Endothelial cell of umbilical vein (primary cell): ENCODE measurements around the gene SMAD3. TPM values are rescaled to one million over a fixed set of nuclear protein-coding genes. Genes with fewer than 3 reads are reported as not detected.

Source experiments
- BruUV-seq: library from RNA; stranded (reverse); fragments of 400-500 nt; replicated peaks from 2 replicates; lab custom pipeline; 2021; lab: Mats Ljungman, UMichigan
- CTCF ChIA-PET: fragments of 300-600, 350-600 bp; sonication (Branson Sonifier 250); formaldehyde crosslinking; loops from one replicate; lab custom pipeline; 2021; ENCODE audit warnings: antibody characterized with exemption, inconsistent platforms; lab: Charles Lee
- POLR2A ChIA-PET: fragments of 300-600, 350-600 bp; sonication (Branson Sonifier 250); formaldehyde crosslinking; loops from one replicate; lab custom pipeline; 2021; ENCODE audit warnings: antibody characterized with exemption, inconsistent platforms; lab: Charles Lee
- DNase-seq: peaks from one replicate; pipeline ENCODE4 v3.0.0-alpha.2; 2011; ENCODE audit warnings: low read depth, low spot score
- FAIRE-seq: peaks from 2 replicates; lab custom pipeline; 2011; peaks lifted over from hg19 to GRCh38; lab: Jason Lieb, UNC
- H2AFZ ChIP-seq: 2 replicates; pipeline ENCODE4 v1.6.0; 2012; ENCODE audit warnings: low read depth, low read length, control low read depth, inconsistent platforms
- H3K27ac ChIP-seq: 2 replicates; pipeline ENCODE4 v1.5.1; 2011; ENCODE audit warnings: low read depth, mild to moderate bottlenecking, control low read depth, low read length, moderate library complexity; ENCODE audit not compliant: insufficient read depth
- H3K27me3 ChIP-seq, 2 experiments: 2 replicates each; pipeline versions ENCODE4 v1.6.0 to v1.6.1; 2011; ENCODE audit warnings: low read length in 2 of 2, mixed read lengths in 1 of 2; ENCODE audit not compliant: control insufficient read depth in 2 of 2, insufficient read depth in 2 of 2
- H3K36me3 ChIP-seq, 2 experiments: 2 replicates in 1 of 2; 3 replicates in 1 of 2; pipeline ENCODE4 v1.5.1; 2011; ENCODE audit warnings: low read length in 2 of 2, mild to moderate bottlenecking in 1 of 2, moderate library complexity in 1 of 2; ENCODE audit not compliant: control insufficient read depth in 2 of 2, insufficient read depth in 2 of 2; ENCODE audit errors: extremely low read depth in 1 of 2
- H3K4me1 ChIP-seq: 3 replicates; pipeline ENCODE4 v1.5.1; 2011; ENCODE audit warnings: mild to moderate bottlenecking, low read length; ENCODE audit not compliant: control insufficient read depth, insufficient read depth; ENCODE audit errors: extremely low read depth
- H3K4me2 ChIP-seq: 2 replicates; pipeline ENCODE4 v1.6.1; 2011; ENCODE audit warnings: low read length, control low read depth, mixed read lengths; ENCODE audit not compliant: insufficient read depth
- H3K4me3 ChIP-seq, 3 experiments: fragments of 200-600 bp in 1 of 3; sonication (generic), shearing (Covaris generic) in 1 of 3; replicated peaks in 1 of 3; 2 replicates each; pipeline ENCODE4 v1.5.1; 2011 to 2016; ENCODE audit warnings: control low read depth in 3 of 3, low read length in 3 of 3, mild to moderate bottlenecking in 2 of 3, inconsistent platforms in 1 of 3, low read depth in 1 of 3, moderate library complexity in 1 of 3; ENCODE audit not compliant: insufficient read depth in 1 of 3
- H3K79me2 ChIP-seq: 2 replicates; pipeline ENCODE4 v1.6.0; 2012; ENCODE audit warnings: low read length, inconsistent platforms; ENCODE audit not compliant: control insufficient read depth, insufficient read depth
- H3K9ac ChIP-seq: replicated peaks from 2 replicates; pipeline ENCODE3; 2011; ENCODE audit warnings: low read length, control low read depth; ENCODE audit not compliant: insufficient read depth; ENCODE audit errors: extremely low read depth
- H3K9me1 ChIP-seq: replicated peaks from 3 replicates; pipeline ENCODE4 v1.6.0; 2011; ENCODE audit warnings: mild to moderate bottlenecking, low read length; ENCODE audit not compliant: control insufficient read depth, insufficient read depth; ENCODE audit errors: extremely low read depth
- H3K9me3 ChIP-seq: replicated peaks from 2 replicates; pipeline ENCODE4 v1.5.1; 2012; ENCODE audit warnings: low read length, inconsistent platforms; ENCODE audit not compliant: control insufficient read depth, insufficient read depth
- H4K20me1 ChIP-seq: replicated peaks from 2 replicates; pipeline ENCODE3; 2011; ENCODE audit warnings: mild to moderate bottlenecking, low read length; ENCODE audit not compliant: control insufficient read depth, insufficient read depth; ENCODE audit errors: extremely low read depth
- CTCF ChIP-seq, 2 donors: IDR thresholded peaks; 1 replicate in 1 of 2; 2 replicates in 1 of 2; pipeline ENCODE4 v1.5.1; 2011; ENCODE audit warnings: low read length in 2 of 2, mild to moderate bottlenecking in 2 of 2, moderate library complexity in 2 of 2, control low read depth in 1 of 2, inconsistent platforms in 1 of 2, low read depth in 1 of 2; ENCODE audit not compliant: insufficient read depth in 1 of 2; ENCODE audit errors: extremely low read depth in 1 of 2
- EZH2 ChIP-seq: IDR thresholded peaks from 2 replicates; pipeline ENCODE4 v1.6.1; 2012; ENCODE audit warnings: borderline replicate concordance, low read depth, mild to moderate bottlenecking, moderate library complexity, low read length, inconsistent platforms; ENCODE audit not compliant: severe bottlenecking
- FOS ChIP-seq: IDR thresholded peaks from 2 replicates; pipeline ENCODE4 v1.6.1; 2011; ENCODE audit warnings: mild to moderate bottlenecking, low read length, moderate library complexity, borderline replicate concordance; ENCODE audit not compliant: insufficient read depth
- GATA2 ChIP-seq: IDR thresholded peaks from 2 replicates; pipeline ENCODE4 v1.7.0; 2011; ENCODE audit warnings: low read depth, mild to moderate bottlenecking, moderate library complexity, mixed read lengths, low read length; ENCODE audit not compliant: insufficient read length, insufficient read depth
- JUN ChIP-seq: IDR thresholded peaks from 2 replicates; pipeline ENCODE4 v1.6.1; 2011; ENCODE audit warnings: borderline replicate concordance, low read depth; ENCODE audit not compliant: insufficient read length, insufficient read depth
- MAX ChIP-seq: IDR thresholded peaks from 2 replicates; pipeline ENCODE4 v1.6.1; 2011; ENCODE audit not compliant: insufficient read depth, insufficient read length
- MYC ChIP-seq: IDR thresholded peaks from one replicate; pipeline ENCODE4 v1.6.1; 2011; ENCODE audit warnings: mild to moderate bottlenecking, low read depth, low read length
- POLR2A ChIP-seq: IDR thresholded peaks from 2 replicates; pipeline ENCODE4 v1.6.1; 2012; ENCODE audit warnings: low read depth, mild to moderate bottlenecking, control low read depth, low read length
- POLR2AphosphoS5 ChIP-seq: IDR thresholded peaks from 2 replicates; pipeline ENCODE4 v1.6.1; 2012; ENCODE audit warnings: low read depth, mild to moderate bottlenecking, control low read depth, low read length, moderate library complexity; ENCODE audit not compliant: insufficient read depth
- dilution Hi-C: fragments of 300-500 bp; cut with MboI; formaldehyde crosslinking; loops from one replicate; pipeline ENCODE4 v1.15.0; 2019; ENCODE audit warnings: low sequenced_read_pairs; ENCODE audit not compliant: extremely low pct_ligation_motif_present
- intact Hi-C: fragments of 100-400 bp; cut with micrococcal nuclease; formaldehyde crosslinking; loops from one replicate; pipeline ENCODE4 v1.10.0; 2022
- polyA plus RNA-seq, 4 experiments: library from polyadenylated mRNA; depleted of rRNA in 3 of 4; stranded (reverse) in 3 of 4; unstranded in 1 of 4; fragments of >200 nt; gene quantifications; 2 replicates each; pipeline versions ENCODE4 v1.2.1 to v1.2.3, GENCODE V29; 2011 to 2012; ENCODE audit warnings: missing spikeins in 1 of 4
- total RNA-seq: library from RNA; stranded (reverse); gene quantifications from 2 replicates; pipeline ENCODE4 v1.2.3, GENCODE V29; 2021

The SMAD3 gene
- total and polyA plus RNA-seq, 2 donors (not counting 3 experiments of a cell fraction or from before 2014, with no cell fraction given) = 56.4 to 88.2 TPM

DNA sequence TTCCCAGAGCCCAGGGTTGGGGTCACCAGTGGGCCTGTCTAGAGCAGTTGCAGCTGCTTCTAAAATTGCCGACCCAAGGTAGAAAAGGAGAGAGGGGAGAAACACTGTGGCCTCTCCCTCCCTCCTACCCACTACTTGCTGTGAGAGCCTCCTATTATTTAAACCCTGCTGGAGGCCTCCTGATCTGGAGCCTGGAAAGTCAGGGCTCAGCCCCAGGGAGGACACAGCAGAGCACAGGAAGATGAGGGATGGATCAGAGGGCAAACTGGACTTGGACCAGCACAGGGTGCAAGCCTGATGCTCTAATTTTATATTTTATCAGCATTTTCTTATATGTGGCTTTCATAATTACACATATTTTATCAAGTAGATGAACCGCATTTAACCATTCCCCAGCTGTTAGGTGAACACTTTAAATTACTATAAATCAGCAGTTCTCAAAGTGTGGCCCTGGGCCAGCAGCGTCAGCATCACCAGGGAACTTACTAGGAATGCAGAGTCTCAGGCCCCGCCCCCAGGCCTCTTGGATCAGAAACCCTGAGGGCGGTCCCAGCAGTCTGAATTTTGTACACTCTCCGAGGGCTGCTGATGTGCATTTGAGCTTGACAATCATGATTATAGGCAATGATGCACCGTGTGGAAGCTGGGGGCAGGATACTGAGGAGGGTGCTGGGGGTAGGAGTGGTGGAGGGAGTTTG lies 26.7 kb downstream of the SMAD3 start:
- FAIRE-seq (peak; percentile 43), DNase-seq (no peak)
- intact Hi-C loops (loop anchor here (1.0 kb wide), 5 partner anchors 13 to 58 kb away; partner anchors contain the start of gene SMAD3), dilution Hi-C loops (no loop called here)
- no peak for TF ChIP-seq EZH2
- no peak for TF ChIP-seq MYC
- TF ChIP-seq MAX = no peak
- TF ChIP-seq GATA2 = no peak
- TF ChIP-seq FOS = no peak
- no peak for TF ChIP-seq CTCF (IDR thresholded peaks at IDR 0.05; ENCODE audit: extremely low read depth in 1 of 2, insufficient read depth in 1 of 2, low read depth in 1 of 2, low read length in 2 of 2)
- TF ChIP-seq POLR2A = no peak
- no peak for TF ChIP-seq POLR2AphosphoS5
- no peak for TF ChIP-seq JUN
- Histone ChIP-seq H3K79me2 (peaks cover 95% of the 10 kb centered on the region), H4K20me1 (no peaks in the 10 kb centered on the region), H3K27me3 (no peaks in the 10 kb centered on the region), H3K36me3 (peaks cover 0 to 13% of the 10 kb centered on the region in 2 experiments), H3K4me2 (peak overlapping the region; percentile 60), H3K9ac (peak overlapping the region; percentile 88), H2AFZ (no peak overlapping the region), H3K4me1 (peaks cover 63% of the 10 kb centered on the region), H3K27ac (peak overlapping the region; percentile 99), H3K4me3 (no peak overlapping the region), H3K9me3 (no peaks in the 10 kb centered on the region), H3K9me1 (no peaks in the 10 kb centered on the region)
- POLR2A ChIA-PET = interaction anchor here (1.1 kb wide), 1 partner anchor 26 kb away, joined by 3 read pairs; the partner anchor contains the start of gene SMAD3
- BruUV-seq = no TSS peak
- CTCF ChIA-PET = no interaction called here
